VCaP (cell line): Measurements from ENCODE around the gene CYP2W1.

Experiments
- H3K27ac ChIP-seq: fragments of 450-650 bp; 2 replicates; pipeline ENCODE4 v1.5.1; 2017
- CTCF ChIP-seq: fragments of 450-650 bp; conservative IDR thresholded peaks from 2 replicates; pipeline ENCODE4 v1.5.1; 2017; ENCODE audit warnings: mild to moderate bottlenecking, moderate library complexity

Gene CYP2W1

GRCh38 chr7:985915-986741 is 3.1 kb downstream of the CYP2W1 start:
- no peak for TF ChIP-seq CTCF
- H3K27ac ChIP-seq: no peak overlapping the region

- no peak overlapping the region for H3K27ac ChIP-seq
- no peak for TF ChIP-seq CTCF
These were observed 4.1 kb downstream of the CYP2W1 start for GRCh38 chr7:986766-987751.

GRCh38 chr7:987909-988308 is 4.9 kb downstream of the CYP2W1 start:
- no peak for TF ChIP-seq CTCF
- H3K27ac ChIP-seq: no peak overlapping the region

GRCh38 chr7:988426-988911 is 5.5 kb downstream of the CYP2W1 start:
- no peak for TF ChIP-seq CTCF
- H3K27ac ChIP-seq: no peak overlapping the region

GRCh38 chr7:988963-989529 is 6.1 kb downstream of the CYP2W1 start:
- TF ChIP-seq CTCF: no peak
- H3K27ac ChIP-seq: no peak overlapping the region

GRCh38 chr7:990352-990932 is 7.5 kb downstream of the CYP2W1 start:
- no peak overlapping the region for H3K27ac ChIP-seq
- TF ChIP-seq CTCF: no peak
